Activated naive CD8-positive, alpha-beta T cell (primary cell): Measurements from ENCODE around the gene COQ3.
A peak's percentile ranks its signal among the peaks of the same experiment; 100 is the strongest.
"Not testable (repeated sequence)": the region's sequence is repeated elsewhere in the genome, so short reads cannot be mapped to it uniquely, and the experiment has no call there.

Source experiments
- H3K27ac Mint-ChIP-seq: one replicate; pipeline ENCODE4 v1.8.0; 2021; ENCODE audit warnings: mixed read lengths
- H3K27me3 Mint-ChIP-seq: one replicate; pipeline ENCODE4 v1.8.0; 2021; ENCODE audit warnings: mixed read lengths
- H3K36me3 Mint-ChIP-seq: one replicate; pipeline ENCODE4 v1.8.0; 2021; ENCODE audit warnings: mixed read lengths
- H3K4me1 Mint-ChIP-seq: one replicate; pipeline ENCODE4 v1.8.0; 2021; ENCODE audit warnings: low read depth, mixed read lengths
- H3K4me3 Mint-ChIP-seq: one replicate; pipeline ENCODE4 v1.8.0; 2021; ENCODE audit warnings: mild to moderate bottlenecking, mixed read lengths
- H3K9me3 Mint-ChIP-seq: one replicate; pipeline ENCODE4 v1.8.0; 2021; ENCODE audit warnings: low read depth, mixed read lengths

The COQ3 gene

GRCh38 chr6:99353126-99353525 is 40.9 kb downstream of the COQ3 start:
- no peak overlapping the region for H3K27ac Mint-ChIP-seq
- H3K4me1 Mint-ChIP-seq = peaks cover 3% of the 10 kb centered on the region
- H3K4me3 Mint-ChIP-seq = no peak overlapping the region
- no peaks in the 10 kb centered on the region for H3K9me3 Mint-ChIP-seq
- H3K27me3 Mint-ChIP-seq = peaks cover 40% of the 10 kb centered on the region
- no peaks in the 10 kb centered on the region for H3K36me3 Mint-ChIP-seq

- Mint-ChIP-seq H3K27me3 (peaks cover 45% of the 10 kb centered on the region), H3K4me1 (peaks cover 3% of the 10 kb centered on the region), H3K9me3 (no peaks in the 10 kb centered on the region), H3K4me3 (no peak overlapping the region), H3K27ac (no peak overlapping the region), H3K36me3 (no peaks in the 10 kb centered on the region)
These were observed 43.4 kb downstream of the COQ3 start for GRCh38 chr6:99350573-99350972.

GRCh38 chr6:99349171-99350141 is 44.5 kb downstream of the COQ3 start, which contains the start of gene FAXC:
FAXC (minus strand) TSS chr6:99349674; CDS start chr6:99349372, 302 bp downstream.
- H3K4me3 Mint-ChIP-seq = peak within 1 kb of the TSS; percentile 65
- H3K27me3 Mint-ChIP-seq = peaks cover 38% of the 10 kb centered on the region
- H3K9me3 Mint-ChIP-seq = no peaks in the 10 kb centered on the region
- peaks cover 3% of the 10 kb centered on the region for H3K4me1 Mint-ChIP-seq
- H3K36me3 Mint-ChIP-seq = no peaks in the 10 kb centered on the region
- H3K27ac Mint-ChIP-seq = no peak within 1 kb of the TSS

- Mint-ChIP-seq H3K27me3 (peaks cover 40% of the 10 kb centered on the region), H3K9me3 (no peaks in the 10 kb centered on the region), H3K4me1 (peaks cover 5% of the 10 kb centered on the region), H3K27ac (no peak overlapping the region), H3K36me3 (no peaks in the 10 kb centered on the region), H3K4me3 (peak overlapping the region; percentile 51)
These were observed 45.5 kb downstream of the COQ3 start for GRCh38 chr6:99348288-99349170.

GRCh38 chr6:99347804-99348203 is 46.2 kb downstream of the COQ3 start:
- H3K36me3 Mint-ChIP-seq = no peaks in the 10 kb centered on the region
- H3K4me3 Mint-ChIP-seq = no peak overlapping the region
- H3K27me3 Mint-ChIP-seq = peaks cover 35% of the 10 kb centered on the region
- no peaks in the 10 kb centered on the region for H3K9me3 Mint-ChIP-seq
- no peak overlapping the region for H3K27ac Mint-ChIP-seq
- peaks cover 5% of the 10 kb centered on the region for H3K4me1 Mint-ChIP-seq

- H3K27me3 Mint-ChIP-seq = peaks cover 35% of the 10 kb centered on the region
- no peaks in the 10 kb centered on the region for H3K36me3 Mint-ChIP-seq
- no peak overlapping the region for H3K4me3 Mint-ChIP-seq
- H3K27ac Mint-ChIP-seq = no peak overlapping the region
- peaks cover 5% of the 10 kb centered on the region for H3K4me1 Mint-ChIP-seq
- no peaks in the 10 kb centered on the region for H3K9me3 Mint-ChIP-seq
These were observed 47.4 kb downstream of the COQ3 start for GRCh38 chr6:99346595-99346994.

GRCh38 chr6:99345164-99345563 is 48.8 kb downstream of the COQ3 start:
- H3K9me3 Mint-ChIP-seq = no peaks in the 10 kb centered on the region
- peaks cover 4% of the 10 kb centered on the region for H3K4me1 Mint-ChIP-seq
- H3K27ac Mint-ChIP-seq = no peak overlapping the region
- no peak overlapping the region for H3K4me3 Mint-ChIP-seq
- H3K27me3 Mint-ChIP-seq = peaks cover 26% of the 10 kb centered on the region
- no peaks in the 10 kb centered on the region for H3K36me3 Mint-ChIP-seq

- no peak overlapping the region for H3K4me3 Mint-ChIP-seq
- H3K27me3 Mint-ChIP-seq = peaks cover 28% of the 10 kb centered on the region
- no peaks in the 10 kb centered on the region for H3K9me3 Mint-ChIP-seq
- H3K4me1 Mint-ChIP-seq = peaks cover 2% of the 10 kb centered on the region
- no peak overlapping the region for H3K27ac Mint-ChIP-seq
- H3K36me3 Mint-ChIP-seq = no peaks in the 10 kb centered on the region
These were observed 49.7 kb downstream of the COQ3 start for GRCh38 chr6:99344289-99344688.

GRCh38 chr6:99341862-99342455 is 52.0 kb downstream of the COQ3 start:
- Mint-ChIP-seq H3K36me3 (no peaks in the 10 kb centered on the region), H3K4me1 (peaks cover 2% of the 10 kb centered on the region), H3K4me3 (no peak overlapping the region), H3K27me3 (peaks cover 20% of the 10 kb centered on the region), H3K9me3 (no peaks in the 10 kb centered on the region), H3K27ac (no peak overlapping the region)

- Mint-ChIP-seq H3K9me3 (no peaks in the 10 kb centered on the region), H3K27me3 (peaks cover 13% of the 10 kb centered on the region), H3K27ac (no peak overlapping the region), H3K4me3 (no peak overlapping the region), H3K4me1 (no peaks in the 10 kb centered on the region), H3K36me3 (no peaks in the 10 kb centered on the region)
These were observed 55.8 kb downstream of the COQ3 start for GRCh38 chr6:99338188-99338587.

GRCh38 chr6:99335298-99335697 is 58.7 kb downstream of the COQ3 start:
- H3K27ac Mint-ChIP-seq, H3K4me1 Mint-ChIP-seq, H3K4me3 Mint-ChIP-seq, H3K36me3 Mint-ChIP-seq, H3K9me3 Mint-ChIP-seq: not testable (repeated sequence)
- H3K27me3 Mint-ChIP-seq = peaks cover 13% of the 10 kb centered on the region

GRCh38 chr6:99334526-99335127 is 59.4 kb downstream of the COQ3 start:
- H3K36me3 Mint-ChIP-seq = no peaks in the 10 kb centered on the region
- no peak overlapping the region for H3K27ac Mint-ChIP-seq
- no peak overlapping the region for H3K4me3 Mint-ChIP-seq
- peaks cover 3% of the 10 kb centered on the region for H3K4me1 Mint-ChIP-seq
- no peaks in the 10 kb centered on the region for H3K9me3 Mint-ChIP-seq
- H3K27me3 Mint-ChIP-seq = peaks cover 15% of the 10 kb centered on the region

- Mint-ChIP-seq H3K4me3 (no peak overlapping the region), H3K27me3 (peaks cover 7% of the 10 kb centered on the region), H3K4me1 (peaks cover 3% of the 10 kb centered on the region), H3K9me3 (no peaks in the 10 kb centered on the region), H3K36me3 (no peaks in the 10 kb centered on the region), H3K27ac (no peak overlapping the region)
These were observed 60.9 kb downstream of the COQ3 start for GRCh38 chr6:99333068-99333467.

- Mint-ChIP-seq H3K9me3 (no peaks in the 10 kb centered on the region), H3K27me3 (peaks cover 4% of the 10 kb centered on the region), H3K27ac (no peak overlapping the region), H3K4me1 (peaks cover 3% of the 10 kb centered on the region), H3K4me3 (no peak overlapping the region), H3K36me3 (no peaks in the 10 kb centered on the region)
These were observed 62.5 kb downstream of the COQ3 start for GRCh38 chr6:99331531-99331930.
